ENCODE results near the gene SCYL3.

GRCh38 chr1:169824153-169824552, 69.5 kb downstream of the SCYL3 start:
- no peak for TF ChIP-seq EZH2 (optimal IDR thresholded peaks at IDR 0.05; ENCODE audit: low read depth, low read length)
- TF ChIP-seq CTCF (IDR thresholded peaks at IDR 0.05; ENCODE audit: low read length) = no peak
